ENCODE data around the gene THUMPD1. TPM values are rescaled to one million over a fixed set of nuclear protein-coding genes. Genes with fewer than 3 reads are reported as not detected.
"Not testable (repeated sequence)": the region's sequence is repeated elsewhere in the genome, so short reads cannot be mapped to it uniquely, and the experiment has no call there.

The THUMPD1 gene
- total and polyA plus RNA-seq, 12 donors, result 7.5 to 20.9 (median 18.7) TPM

GRCh38 chr16:20720251-20720650 lies 21.4 kb downstream of the THUMPD1 start:
- peaks cover 0 to 3% (median 0%) of the 10 kb centered on the region in 11 donors for H3K9me3 ChIP-seq
- intact Hi-C loops (cut with DNase I), result no loop called here
- H3K4me1 ChIP-seq, result peaks cover 0 to 4% (median 0%) of the 10 kb centered on the region in 9 donors
- TF ChIP-seq CTCF (IDR thresholded peaks at IDR 0.05), result no peak
- H3K36me3 ChIP-seq, result no peaks in the 10 kb centered on the region
- WGBS, 2 donors, result 94 to 99% methylated on average over 4 of the region's 4 CpGs
- ATAC-seq (no peak), DNase-seq (no peak)
- H3K27ac ChIP-seq, result no peak overlapping the region
- H3K27me3 ChIP-seq, result no peaks in the 10 kb centered on the region
- H3K4me3 ChIP-seq, result no peak overlapping the region

GRCh38 chr16:20717718-20718117 lies 23.9 kb downstream of the THUMPD1 start:
- H3K4me3 ChIP-seq; H3K27me3 ChIP-seq; ATAC-seq; H3K36me3 ChIP-seq; intact Hi-C loops (cut with DNase I); DNase-seq; H3K9me3 ChIP-seq; H3K4me1 ChIP-seq; H3K27ac ChIP-seq: not testable (repeated sequence)

- Histone ChIP-seq H3K36me3 (no peaks in the 10 kb centered on the region), H3K27ac (no peak overlapping the region), H3K27me3 (no peaks in the 10 kb centered on the region), H3K9me3 (peaks cover 0 to 3% (median 0%) of the 10 kb centered on the region in 11 donors), H3K4me3 (no peak overlapping the region), H3K4me1 (no peaks in the 10 kb centered on the region)
- WGBS, 2 donors, result 73 to 74% methylated on average over 7 of the region's 7 CpGs
- intact Hi-C loops (cut with DNase I), result no loop called here
- ATAC-seq (peak in 4 of 8 donors; percentile 33 to 78 (median 62)), DNase-seq (no peak)
- no peak for TF ChIP-seq CTCF (IDR thresholded peaks at IDR 0.05)
These were observed 30.2 kb downstream of the THUMPD1 start for GRCh38 chr16:20711277-20711911.

GRCh38 chr16:20708129-20708528 lies 33.5 kb downstream of the THUMPD1 start:
- H3K36me3 ChIP-seq; DNase-seq; H3K27ac ChIP-seq; H3K9me3 ChIP-seq; H3K27me3 ChIP-seq; ATAC-seq; H3K4me1 ChIP-seq; H3K4me3 ChIP-seq; intact Hi-C loops (cut with DNase I): not testable (repeated sequence)
- WGBS, 2 donors, result 29 to 32% methylated on average over 3 of the region's 3 CpGs
- peak in 6 of 9 donors; percentile 28 to 41 (median 33) for TF ChIP-seq CTCF (IDR thresholded peaks at IDR 0.05)

- Histone ChIP-seq H3K27me3 (no peaks in the 10 kb centered on the region), H3K4me3 (no peak overlapping the region), H3K36me3 (no peaks in the 10 kb centered on the region), H3K9me3 (peaks cover 0 to 9% (median 0%) of the 10 kb centered on the region in 11 donors), H3K27ac (no peak overlapping the region), H3K4me1 (no peaks in the 10 kb centered on the region)
- no peak for TF ChIP-seq CTCF (IDR thresholded peaks at IDR 0.05)
- WGBS, 2 donors, result 91 to 93% methylated on average over 2 of the region's 2 CpGs
- no peak for DNase-seq
- ATAC-seq, result no peak
- intact Hi-C loops (cut with DNase I), result no loop called here
These were observed 34.2 kb downstream of the THUMPD1 start for GRCh38 chr16:20707461-20707860.

GRCh38 chr16:20705972-20706371 lies 35.6 kb downstream of the THUMPD1 start:
- H3K36me3 ChIP-seq; H3K4me1 ChIP-seq; H3K27me3 ChIP-seq; intact Hi-C loops (cut with DNase I); H3K27ac ChIP-seq; ATAC-seq; H3K4me3 ChIP-seq; H3K9me3 ChIP-seq; DNase-seq: not testable (repeated sequence)
- WGBS, 2 donors, result 85 to 87% methylated on average over 1 of the region's 1 CpG

Measured in heart right ventricle (tissue), 16 donors.